Duodenal mucosa (tissue), 2 donors: ENCODE results near the gene PPP2R1B.

Source experiments
- H3K27ac ChIP-seq: one replicate; pipeline ENCODE4 v1.7.0; 2013; ENCODE audit warnings: low read depth, low read length
- H3K27me3 ChIP-seq, 2 donors: one replicate each; pipeline ENCODE4 v1.7.0; 2013; ENCODE audit warnings: low read length in 2 of 2, control low read depth in 1 of 2; ENCODE audit not compliant: insufficient read depth in 2 of 2, control insufficient read depth in 1 of 2
- H3K36me3 ChIP-seq, 2 donors: one replicate each; pipeline ENCODE4 v1.7.0; 2013; ENCODE audit warnings: low read length in 2 of 2, control low read depth in 1 of 2; ENCODE audit not compliant: insufficient read depth in 2 of 2, control insufficient read depth in 1 of 2
- H3K4me1 ChIP-seq, 2 donors: one replicate each; pipeline ENCODE4 v1.7.0; 2013; ENCODE audit warnings: low read length in 2 of 2, control low read depth in 1 of 2; ENCODE audit not compliant: insufficient read depth in 2 of 2, control insufficient read depth in 1 of 2
- H3K4me3 ChIP-seq, 2 donors: one replicate each; pipeline ENCODE4 v1.7.0; 2013; ENCODE audit warnings: low read length in 2 of 2, low read depth in 1 of 2
- H3K9ac ChIP-seq, 2 donors: one replicate each; pipeline ENCODE4 v1.7.0; 2013; ENCODE audit warnings: low read length in 2 of 2, low read depth in 1 of 2
- H3K9me3 ChIP-seq, 2 donors: one replicate each; pipeline ENCODE4 v1.7.0; 2013; ENCODE audit warnings: low read length in 2 of 2, control low read depth in 1 of 2; ENCODE audit not compliant: control insufficient read depth in 1 of 2

Gene PPP2R1B

DNA sequence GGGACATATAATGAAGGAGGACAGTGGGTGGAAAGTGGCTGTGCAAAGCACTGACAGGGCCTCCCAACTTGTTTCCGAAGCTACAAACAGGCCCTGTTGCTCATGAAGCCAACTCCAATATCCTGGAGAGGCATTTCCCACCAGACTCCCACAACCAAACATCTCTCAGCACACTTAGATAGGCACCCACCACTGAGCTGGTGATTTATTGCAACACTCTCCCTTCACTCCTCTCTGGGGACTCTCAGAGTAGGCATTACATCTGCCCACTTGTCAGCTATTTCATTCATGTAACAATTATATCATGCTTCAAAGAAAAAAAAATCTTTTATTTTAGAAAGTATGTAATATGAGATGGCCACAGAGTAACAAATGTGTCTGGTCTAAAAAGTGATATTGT is 32.1 kb upstream of the PPP2R1B start:
- no peaks in the 10 kb centered on the region for H3K4me1 ChIP-seq
- no peak overlapping the region for H3K27ac ChIP-seq

DNA sequence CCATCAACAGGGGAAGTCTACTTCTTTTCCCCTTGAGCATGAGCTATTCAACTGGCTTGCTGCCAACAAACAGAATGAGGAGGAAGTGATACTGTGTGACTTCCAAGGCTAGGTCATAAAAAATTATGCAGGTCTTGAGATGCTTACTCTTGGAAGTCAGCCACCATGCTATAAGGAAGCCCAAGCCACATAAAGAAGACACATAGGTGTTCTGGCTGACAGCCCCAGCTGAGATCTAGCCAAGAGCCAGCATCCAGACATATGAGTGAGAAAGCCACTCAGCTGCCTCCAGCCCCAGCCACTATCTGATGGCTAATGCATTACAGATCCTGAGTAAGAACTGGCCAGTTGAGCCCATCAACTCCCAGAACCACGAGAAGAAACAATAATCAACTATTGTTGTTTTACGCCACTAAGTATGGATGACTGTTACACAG is 31.0 kb upstream of the PPP2R1B start:
- H3K9ac ChIP-seq: no peak overlapping the region
- H3K9me3 ChIP-seq: peaks cover 8 to 11% of the 10 kb centered on the region in 2 donors
- no peak overlapping the region for H3K27ac ChIP-seq
- H3K4me3 ChIP-seq: no peak overlapping the region
- no peaks in the 10 kb centered on the region for H3K27me3 ChIP-seq
- peaks cover 4 to 25% of the 10 kb centered on the region in 2 donors for H3K36me3 ChIP-seq
- H3K4me1 ChIP-seq: no peaks in the 10 kb centered on the region

More for the DNA sequence above, 32.1 kb upstream of the PPP2R1B start:
- no peak overlapping the region for H3K4me3 ChIP-seq
- peaks cover 4 to 32% of the 10 kb centered on the region in 2 donors for H3K36me3 ChIP-seq
- H3K9me3 ChIP-seq: peaks cover 8 to 11% of the 10 kb centered on the region in 2 donors
- H3K27me3 ChIP-seq: no peaks in the 10 kb centered on the region
- H3K9ac ChIP-seq: no peak overlapping the region

DNA sequence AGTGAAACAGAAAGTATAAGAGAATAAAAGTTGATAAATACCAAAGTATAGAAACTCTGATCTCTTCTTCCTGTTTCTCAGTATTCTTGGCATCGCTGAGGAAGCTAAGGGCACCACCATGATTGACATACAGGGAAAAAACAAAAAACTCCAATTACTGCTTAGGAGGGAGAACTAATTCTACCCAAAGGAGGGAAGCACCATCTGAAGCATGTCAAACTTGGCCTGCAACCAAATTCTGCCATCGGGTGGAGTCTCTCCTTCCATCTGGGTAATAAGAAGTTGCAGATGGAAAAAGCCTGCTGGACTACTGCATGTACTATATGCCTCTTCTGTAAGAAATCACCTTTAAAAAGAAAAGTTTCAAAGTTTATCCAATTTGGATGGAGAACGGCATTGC is 30.5 kb upstream of the PPP2R1B start:
- H3K4me1 ChIP-seq: no peaks in the 10 kb centered on the region
- H3K27ac ChIP-seq: no peak overlapping the region
- no peak overlapping the region for H3K4me3 ChIP-seq
- H3K9ac ChIP-seq: no peak overlapping the region
- H3K27me3 ChIP-seq: no peaks in the 10 kb centered on the region
- H3K36me3 ChIP-seq: peaks cover 4 to 25% of the 10 kb centered on the region in 2 donors
- peaks cover 8 to 11% of the 10 kb centered on the region in 2 donors for H3K9me3 ChIP-seq

DNA sequence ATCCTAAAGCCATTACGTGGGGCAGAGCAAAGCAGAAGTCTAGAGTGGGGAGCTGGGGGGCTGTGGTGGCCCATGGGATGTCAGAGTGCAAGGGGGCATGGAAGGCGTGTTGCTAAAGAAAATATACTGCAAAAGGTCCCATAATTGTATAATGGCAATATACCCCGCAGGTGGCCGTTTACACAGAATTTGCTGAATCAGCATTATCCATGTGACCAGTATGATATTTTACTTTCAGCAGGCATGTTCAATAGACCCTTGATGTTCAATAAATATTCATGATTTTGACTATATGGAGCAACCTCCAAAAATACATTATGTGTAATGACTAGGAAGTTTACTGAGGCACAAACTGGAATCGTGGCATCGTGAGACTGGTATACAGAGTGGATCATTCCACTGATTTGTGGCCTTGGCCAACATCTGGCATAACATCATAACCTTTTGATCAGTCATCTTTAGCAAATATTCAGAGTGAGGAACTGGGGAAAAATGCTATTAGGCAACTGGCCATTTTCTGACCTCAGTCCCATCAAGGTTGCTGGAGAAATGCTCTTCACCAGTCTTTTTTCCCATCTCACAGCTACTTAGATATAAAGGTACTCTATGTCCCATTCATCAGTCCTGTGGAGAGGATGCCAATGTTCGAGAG is 29.3 kb upstream of the PPP2R1B start:
- Histone ChIP-seq H3K4me1 (no peaks in the 10 kb centered on the region), H3K27me3 (no peaks in the 10 kb centered on the region), H3K9me3 (peaks cover 8 to 11% of the 10 kb centered on the region in 2 donors), H3K27ac (no peak overlapping the region), H3K4me3 (no peak overlapping the region), H3K36me3 (peaks cover 4 to 21% of the 10 kb centered on the region in 2 donors), H3K9ac (no peak overlapping the region)

DNA sequence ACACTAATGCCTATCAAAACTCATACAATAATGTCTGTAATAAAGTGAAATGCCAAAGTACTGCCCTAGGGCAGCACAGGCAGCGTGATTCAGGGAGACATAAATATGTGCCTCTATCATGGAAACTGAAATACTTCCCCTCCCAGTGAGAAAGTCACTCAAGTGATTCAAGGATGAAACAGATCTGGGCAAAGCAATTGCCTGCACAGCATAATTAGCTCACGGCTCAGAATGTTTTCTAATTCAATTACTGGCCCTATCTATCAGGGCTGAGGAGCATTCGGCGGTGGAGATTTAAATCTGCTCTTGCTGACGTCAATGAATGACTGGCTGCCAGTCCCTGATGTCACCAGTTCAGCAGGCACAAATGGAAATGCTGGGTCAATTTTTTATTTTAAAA is 27.7 kb upstream of the PPP2R1B start:
- Histone ChIP-seq H3K27me3 (no peaks in the 10 kb centered on the region), H3K9ac (no peak overlapping the region), H3K36me3 (peaks cover 4 to 21% of the 10 kb centered on the region in 2 donors), H3K4me3 (no peak overlapping the region), H3K4me1 (no peaks in the 10 kb centered on the region), H3K9me3 (peaks cover 8 to 11% of the 10 kb centered on the region in 2 donors), H3K27ac (no peak overlapping the region)

DNA sequence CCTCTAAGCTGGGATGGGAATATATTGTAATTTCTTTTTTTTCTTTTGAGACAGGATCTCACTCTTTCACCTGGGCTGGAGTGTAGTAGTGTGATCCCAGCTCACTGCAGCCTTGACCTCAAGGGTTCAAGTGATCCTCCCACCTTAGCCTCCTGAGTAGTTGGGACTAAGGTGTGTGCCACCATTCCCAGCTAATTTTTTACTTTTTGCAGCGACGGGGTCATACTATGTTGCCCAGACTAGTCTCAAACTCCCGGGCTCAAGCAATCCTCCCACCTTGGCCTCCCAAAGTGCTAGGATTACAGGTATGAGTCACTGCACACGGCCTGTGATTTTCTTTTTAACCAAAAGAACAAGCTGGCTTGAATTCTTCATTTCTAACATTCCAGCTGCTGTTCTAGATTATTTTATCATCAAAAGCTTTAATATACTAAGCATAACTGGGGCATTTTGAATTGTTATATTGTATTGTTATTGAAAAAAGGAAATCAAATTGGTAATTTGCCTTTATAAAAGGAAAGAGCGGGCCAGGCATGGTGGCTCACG is 26.8 kb upstream of the PPP2R1B start:
- no peaks in the 10 kb centered on the region for H3K27me3 ChIP-seq
- no peak overlapping the region for H3K27ac ChIP-seq
- H3K9ac ChIP-seq: no peak overlapping the region
- H3K9me3 ChIP-seq: peaks cover 8 to 11% of the 10 kb centered on the region in 2 donors
- H3K4me3 ChIP-seq: no peak overlapping the region
- H3K36me3 ChIP-seq: peaks cover 4 to 20% of the 10 kb centered on the region in 2 donors
- no peaks in the 10 kb centered on the region for H3K4me1 ChIP-seq

DNA sequence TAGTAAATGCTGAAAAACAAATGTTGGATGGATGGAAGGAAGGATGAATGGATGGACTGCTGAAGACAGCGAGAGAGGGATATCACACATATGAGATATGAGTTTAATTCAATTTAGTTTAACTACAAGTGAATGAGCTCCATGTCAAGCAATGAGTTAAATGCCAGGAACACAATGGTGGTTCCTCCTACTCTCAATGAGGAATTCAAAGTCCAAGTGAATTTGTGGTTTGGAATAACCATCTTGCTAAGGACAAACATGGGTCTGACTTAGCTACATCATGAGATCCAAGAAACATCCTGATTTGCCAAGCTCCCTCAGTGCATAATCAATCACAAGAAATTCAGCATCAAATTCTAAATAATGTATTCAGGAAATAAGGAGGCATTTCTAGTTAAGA is 26.1 kb upstream of the PPP2R1B start:
- Histone ChIP-seq H3K27ac (no peak overlapping the region), H3K4me3 (no peak overlapping the region), H3K4me1 (no peaks in the 10 kb centered on the region), H3K27me3 (no peaks in the 10 kb centered on the region), H3K9ac (no peak overlapping the region), H3K36me3 (peaks cover 4 to 17% of the 10 kb centered on the region in 2 donors), H3K9me3 (peaks cover 3 to 5% of the 10 kb centered on the region in 2 donors)

DNA sequence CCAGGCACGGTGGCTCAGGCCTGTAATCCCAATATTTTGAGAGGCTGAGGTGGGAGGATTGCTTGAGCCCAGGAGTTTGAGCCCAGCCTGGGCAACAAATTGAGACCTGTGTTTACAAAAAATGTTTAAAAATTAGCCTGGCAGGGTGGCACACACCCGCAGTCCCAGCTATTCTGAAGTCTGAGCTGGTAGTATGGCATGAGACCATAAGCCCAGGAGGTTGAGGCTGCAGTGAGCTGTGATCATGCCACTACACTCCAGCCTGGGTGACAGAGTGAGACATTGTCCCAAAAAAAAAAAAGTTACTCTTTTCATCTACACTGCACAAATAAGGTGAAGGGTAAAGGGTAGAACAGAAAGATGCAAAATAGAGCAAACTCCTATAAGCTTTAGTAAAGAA is 22.3 kb upstream of the PPP2R1B start:
- no peak overlapping the region for H3K9ac ChIP-seq
- H3K27ac ChIP-seq: no peak overlapping the region
- no peak overlapping the region for H3K4me3 ChIP-seq
- H3K36me3 ChIP-seq: peaks cover 0 to 17% of the 10 kb centered on the region in 2 donors
- H3K27me3 ChIP-seq: no peaks in the 10 kb centered on the region
- no peaks in the 10 kb centered on the region for H3K4me1 ChIP-seq
- no peaks in the 10 kb centered on the region for H3K9me3 ChIP-seq

DNA sequence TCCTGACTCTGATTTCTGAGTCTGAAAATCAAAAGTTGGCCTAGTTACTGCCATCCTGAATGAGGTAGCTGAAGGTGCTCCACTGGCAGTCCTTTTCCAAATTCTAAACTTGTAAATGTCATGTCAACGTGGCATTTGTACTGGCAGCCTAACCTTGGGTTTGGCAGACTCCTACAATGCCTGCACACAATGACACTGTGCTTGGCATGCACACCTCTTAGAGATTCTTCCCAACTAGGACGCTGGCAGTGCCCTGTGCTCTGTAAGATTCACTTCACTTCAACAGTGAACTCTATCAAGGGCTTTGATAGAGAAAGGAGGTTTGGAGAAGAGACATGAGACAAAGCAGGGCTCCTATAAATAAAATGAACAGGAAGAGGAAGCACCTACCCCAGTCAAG is 21.9 kb upstream of the PPP2R1B start:
- peaks cover 0 to under 1% of the 10 kb centered on the region in 2 donors for H3K4me1 ChIP-seq
- no peaks in the 10 kb centered on the region for H3K9me3 ChIP-seq
- H3K27ac ChIP-seq: no peak overlapping the region
- no peak overlapping the region for H3K9ac ChIP-seq
- peaks cover 0 to 17% of the 10 kb centered on the region in 2 donors for H3K36me3 ChIP-seq
- no peak overlapping the region for H3K4me3 ChIP-seq
- H3K27me3 ChIP-seq: no peaks in the 10 kb centered on the region

DNA sequence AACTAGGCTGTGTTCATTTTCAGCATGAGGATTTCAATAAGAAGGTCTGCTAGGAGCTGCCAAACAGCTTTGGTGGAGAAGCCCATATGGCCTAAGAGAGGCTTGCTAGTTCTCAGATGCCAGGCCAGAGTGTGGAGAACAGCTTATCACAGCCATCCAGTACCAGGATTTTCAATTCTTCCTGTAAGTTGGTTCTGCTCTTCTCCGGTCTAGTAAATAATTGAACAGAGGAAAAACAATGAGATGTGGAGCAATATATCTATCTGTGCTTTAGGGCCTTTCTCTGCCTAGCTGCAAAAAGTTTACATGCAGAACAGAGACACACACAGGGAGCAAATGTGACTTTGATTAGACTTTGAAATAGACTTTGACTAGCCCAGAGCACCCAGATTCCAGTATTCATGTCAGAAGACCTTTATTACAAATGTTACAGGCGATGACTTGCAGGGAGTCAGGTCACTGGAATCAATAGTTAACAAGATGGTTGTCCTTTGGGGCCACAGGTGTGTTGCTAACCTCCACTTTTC is 19.8 kb upstream of the PPP2R1B start:
- Histone ChIP-seq H3K4me3 (no peak overlapping the region), H3K4me1 (peaks cover 8 to 11% of the 10 kb centered on the region in 2 donors), H3K9me3 (no peaks in the 10 kb centered on the region), H3K27me3 (no peaks in the 10 kb centered on the region), H3K36me3 (peaks cover 0 to 17% of the 10 kb centered on the region in 2 donors), H3K27ac (no peak overlapping the region), H3K9ac (no peak overlapping the region)
